GM12875 (cell line): Measurements from ENCODE around the gene MINDY4.

ENCODE experiments used
- H3K4me3 ChIP-seq: one replicate; pipeline ENCODE4 v1.5.1; 2011; ENCODE audit warnings: low read depth, low read length, control low read depth
- CTCF ChIP-seq: IDR thresholded peaks from 2 replicates; pipeline ENCODE4 v1.5.1; 2011; ENCODE audit warnings: low read depth, mild to moderate bottlenecking, control low read depth, inconsistent platforms, low read length, moderate library complexity, borderline replicate concordance; ENCODE audit not compliant: insufficient read depth

Gene MINDY4

GRCh38 chr7:30750683-30751650, 20.2 kb upstream of the MINDY4 start:
- TF ChIP-seq CTCF = no peak
- no peak overlapping the region for H3K4me3 ChIP-seq

GRCh38 chr7:30751696-30752273, 19.4 kb upstream of the MINDY4 start, which contains the start of gene INMT:
Gene INMT (plus strand): TSS chr7:30752135. CDS start chr7:30752151, 16 bp downstream.
- no peak within 1 kb of the TSS for H3K4me3 ChIP-seq
- no peak for TF ChIP-seq CTCF

- no peak overlapping the region for H3K4me3 ChIP-seq
- no peak for TF ChIP-seq CTCF
Measured at GRCh38 chr7:30752484-30752883, 18.7 kb upstream of the MINDY4 start.

GRCh38 chr7:30752979-30753378, 18.2 kb upstream of the MINDY4 start:
- no peak for TF ChIP-seq CTCF
- H3K4me3 ChIP-seq = no peak overlapping the region

GRCh38 chr7:30754315-30754877, 16.8 kb upstream of the MINDY4 start:
- H3K4me3 ChIP-seq = no peak overlapping the region
- no peak for TF ChIP-seq CTCF

- no peak for TF ChIP-seq CTCF
- H3K4me3 ChIP-seq = no peak overlapping the region
Measured at GRCh38 chr7:30755384-30756154, 15.6 kb upstream of the MINDY4 start.
